ENCODE results near the gene SETBP1.

GRCh38 chr18:44882163-44882868 lies 201.6 kb downstream of the SETBP1 start:
- TF ChIP-seq ASH2L (IDR thresholded peaks at IDR 0.05; ENCODE audit: insufficient read length, low read depth, low read length) (no peak), CTCF (CRISPR knock-in tag; IDR thresholded peaks at IDR 0.05) (no peak), AGO1 (IDR thresholded peaks at IDR 0.05; ENCODE audit: low read depth, low read length, poor library complexity, severe bottlenecking) (no peak), EZH2 (conservative IDR thresholded peaks at IDR 0.05; ENCODE audit: low read depth, low read length) (no peak), NCOR1 (IDR thresholded peaks at IDR 0.05; ENCODE audit: borderline replicate concordance, low read length) (no peak)
